ENCODE data around the gene ABCG5.

Gene ABCG5

DNA sequence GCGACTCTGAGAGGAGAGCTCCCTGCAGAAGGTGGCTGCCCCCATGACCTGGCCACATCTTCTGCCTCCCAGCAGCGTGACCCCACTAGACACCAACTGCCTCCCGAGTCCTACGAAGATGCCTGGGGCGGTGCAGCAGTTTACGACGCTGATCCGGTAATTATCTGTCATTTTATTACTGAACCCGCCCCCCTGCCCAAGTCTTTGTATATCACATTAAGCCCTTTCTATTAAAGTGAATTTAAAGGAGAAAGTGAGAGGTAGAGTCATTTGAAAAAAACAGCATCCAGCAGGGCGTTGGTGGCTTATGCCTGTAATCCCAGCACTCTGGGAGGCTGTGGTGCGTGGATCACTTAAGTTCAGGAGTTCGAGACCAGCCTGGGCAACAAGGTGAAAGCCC, 33.5 kb upstream of the ABCG5 start:
- H3K36me3 ChIP-seq: no peaks in the 10 kb centered on the region
- no peaks in the 10 kb centered on the region for H3K9me3 ChIP-seq (ENCODE audit: severe bottlenecking)
- no peak overlapping the region for H3K27ac ChIP-seq
- H3K4me3 ChIP-seq (ENCODE audit: low read depth, low read length): no peak overlapping the region
- no peak for DNase-seq
- H3K27me3 ChIP-seq (ENCODE audit: insufficient read depth, low read depth, severe bottlenecking): peaks cover 7% of the 10 kb centered on the region
- TF ChIP-seq CTCF (IDR thresholded peaks at IDR 0.05; ENCODE audit: low read depth, low read length): no peak

DNA sequence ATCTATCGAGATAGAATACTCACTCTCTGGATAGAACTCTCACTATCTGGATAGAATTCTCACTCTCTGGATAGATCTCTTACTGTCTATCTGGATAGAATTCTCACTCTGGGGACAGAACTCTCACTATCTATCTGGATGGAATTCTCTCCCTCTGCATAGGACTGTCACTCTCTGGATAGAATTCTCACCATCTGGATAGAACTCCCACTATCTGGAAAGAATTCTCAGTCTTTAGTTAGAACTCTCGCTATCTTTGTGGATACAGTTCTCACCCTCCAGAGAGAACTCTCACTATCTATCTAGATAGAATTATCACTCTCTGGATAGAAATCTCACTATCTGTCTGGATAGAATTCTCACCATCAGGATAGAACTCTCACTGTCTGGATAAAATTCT, 16.7 kb upstream of the ABCG5 start:
- peaks cover 20% of the 10 kb centered on the region for H3K27me3 ChIP-seq (ENCODE audit: insufficient read depth, low read depth, severe bottlenecking)
- H3K9me3 ChIP-seq (ENCODE audit: severe bottlenecking): no peaks in the 10 kb centered on the region
- H3K27ac ChIP-seq: no peak overlapping the region
- no peak for TF ChIP-seq CTCF (IDR thresholded peaks at IDR 0.05; ENCODE audit: low read depth, low read length)
- no peak for DNase-seq
- no peak overlapping the region for H3K4me3 ChIP-seq (ENCODE audit: low read depth, low read length)
- no peaks in the 10 kb centered on the region for H3K36me3 ChIP-seq

DNA sequence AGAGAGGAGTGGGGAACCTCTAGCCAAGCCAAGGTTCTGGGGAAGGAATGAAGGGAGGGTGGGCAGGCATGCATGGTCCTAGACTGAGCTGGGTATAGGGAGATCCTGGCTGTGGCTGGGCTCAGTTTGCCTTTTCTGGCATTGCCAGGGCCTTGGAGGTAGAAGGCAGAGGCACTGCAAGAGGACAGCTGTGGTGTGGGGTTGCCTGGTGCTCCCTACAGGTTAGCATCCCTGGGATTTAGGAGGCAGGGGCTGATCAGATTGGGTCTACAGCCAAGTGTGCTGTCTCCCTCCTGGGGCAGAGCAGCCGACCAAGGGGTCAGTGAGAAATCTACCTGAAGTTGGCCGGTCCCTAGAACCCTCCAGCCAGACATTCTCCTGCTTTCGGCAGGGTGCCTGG, 16.0 kb upstream of the ABCG5 start:
- DNase-seq: no peak
- Histone ChIP-seq H3K4me3 (ENCODE audit: low read depth, low read length) (no peak overlapping the region), H3K9me3 (ENCODE audit: severe bottlenecking) (no peaks in the 10 kb centered on the region), H3K36me3 (no peaks in the 10 kb centered on the region), H3K27me3 (ENCODE audit: insufficient read depth, low read depth, severe bottlenecking) (peaks cover 20% of the 10 kb centered on the region), H3K27ac (no peak overlapping the region)
- no peak for TF ChIP-seq CTCF (IDR thresholded peaks at IDR 0.05; ENCODE audit: low read depth, low read length)

GRCh38 chr2:43853141-43854081, 14.8 kb upstream of the ABCG5 start:
- H3K27ac ChIP-seq: no peak overlapping the region
- no peaks in the 10 kb centered on the region for H3K9me3 ChIP-seq (ENCODE audit: severe bottlenecking)
- no peak for DNase-seq
- H3K36me3 ChIP-seq: no peaks in the 10 kb centered on the region
- H3K27me3 ChIP-seq (ENCODE audit: insufficient read depth, low read depth, severe bottlenecking): peaks cover 17% of the 10 kb centered on the region
- H3K4me3 ChIP-seq (ENCODE audit: low read depth, low read length): no peak overlapping the region
- TF ChIP-seq CTCF (IDR thresholded peaks at IDR 0.05; ENCODE audit: low read depth, low read length): no peak

GRCh38 chr2:43852196-43852730, 13.6 kb upstream of the ABCG5 start:
- H3K36me3 ChIP-seq: no peaks in the 10 kb centered on the region
- no peaks in the 10 kb centered on the region for H3K9me3 ChIP-seq (ENCODE audit: severe bottlenecking)
- H3K27ac ChIP-seq: no peak overlapping the region
- TF ChIP-seq CTCF (IDR thresholded peaks at IDR 0.05; ENCODE audit: low read depth, low read length): no peak
- peaks cover 6% of the 10 kb centered on the region for H3K27me3 ChIP-seq (ENCODE audit: insufficient read depth, low read depth, severe bottlenecking)
- no peak overlapping the region for H3K4me3 ChIP-seq (ENCODE audit: low read depth, low read length)
- no peak for DNase-seq

Measured in WERI-Rb-1 (cell line).